GM19351 (cell line): ENCODE measurements around the gene MARCHF4.
A peak's percentile ranks its signal among the peaks of the same experiment; 100 is the strongest.

Experiments
- ATAC-seq: cut with Tn5 transposase; IDR thresholded peaks from one replicate; pipeline ENCODE4 v1.9.1; 2021; ENCODE audit warnings: mild to moderate bottlenecking, moderate library complexity; ENCODE audit not compliant: unreplicated experiment

The MARCHF4 gene

GRCh38 chr2:216371721-216372702 is at the start of gene MARCHF4:
MARCHF4 (minus strand) TSS chr2:216372483; CDS start chr2:216370260, 2,223 bp downstream.
- no peak for ATAC-seq

- ATAC-seq, result no peak
Measured at GRCh38 chr2:216420367-216421101, 48.3 kb upstream of the MARCHF4 start.

- ATAC-seq, result no peak
Measured at GRCh38 chr2:216418981-216419380, 46.7 kb upstream of the MARCHF4 start.

GRCh38 chr2:216416571-216417307 is 44.5 kb upstream of the MARCHF4 start:
- no peak for ATAC-seq

GRCh38 chr2:216415541-216415940 is 43.3 kb upstream of the MARCHF4 start:
- ATAC-seq, result no peak

GRCh38 chr2:216414772-216415319 is 42.6 kb upstream of the MARCHF4 start:
- ATAC-seq, result no peak

GRCh38 chr2:216413882-216414281 is 41.6 kb upstream of the MARCHF4 start:
- ATAC-seq, result no peak

- ATAC-seq, result peak; percentile 90
Measured at GRCh38 chr2:216412022-216412999, 40.0 kb upstream of the MARCHF4 start, which contains the start of gene SMARCAL1. SMARCAL1 (plus strand) TSS chr2:216412484; CDS start chr2:216414705, 2,221 bp downstream.

- ATAC-seq, result peak; percentile 22
Measured at GRCh38 chr2:216410550-216410949, 38.3 kb upstream of the MARCHF4 start.

GRCh38 chr2:216408426-216409290 is 36.4 kb upstream of the MARCHF4 start:
- no peak for ATAC-seq

GRCh38 chr2:216406826-216407225 is 34.5 kb upstream of the MARCHF4 start:
- ATAC-seq, result no peak

GRCh38 chr2:216405588-216405987 is 33.3 kb upstream of the MARCHF4 start:
- no peak for ATAC-seq

GRCh38 chr2:216404010-216404618 is 31.8 kb upstream of the MARCHF4 start:
- peak; percentile 79 for ATAC-seq

GRCh38 chr2:216402751-216403150 is 30.5 kb upstream of the MARCHF4 start:
- no peak for ATAC-seq

- no peak for ATAC-seq
Measured at GRCh38 chr2:216399621-216400020, 27.3 kb upstream of the MARCHF4 start.

- ATAC-seq, result no peak
Measured at GRCh38 chr2:216394881-216395280, 22.6 kb upstream of the MARCHF4 start.

GRCh38 chr2:216392945-216393840 is 20.9 kb upstream of the MARCHF4 start:
- no peak for ATAC-seq
